NOMO-1 (cell line): Measurements from ENCODE around the gene ZNF329.
"Not testable (repeated sequence)": the region's sequence is repeated elsewhere in the genome, so short reads cannot be mapped to it uniquely, and the experiment has no call there.

Experiments used
- DNase-seq, 2 experiments: peaks; one replicate each; lab custom pipeline; 2025; ENCODE audit not compliant: unreplicated experiment in 2 of 2; lab: John Stamatoyannopoulos, UW

Gene ZNF329

GRCh38 chr19:58150328-58150921 lies at the start of gene ZNF329:
Gene ZNF329 (minus strand): TSS chr19:58150789. CDS start chr19:58129503, 21,286 bp downstream.
- no peak for DNase-seq

GRCh38 chr19:58196901-58197616 lies 46.5 kb upstream of the ZNF329 start:
- DNase-seq, result peak in 1 of 2 experiments; percentile 18

GRCh38 chr19:58183817-58184215 lies 33.2 kb upstream of the ZNF329 start:
- peak; percentile 37 to 59 for DNase-seq

- DNase-seq, result peak; percentile 90 to 97
Observed at GRCh38 chr19:58182989-58183816, 32.6 kb upstream of the ZNF329 start, which contains the start of gene ZNF274. Gene ZNF274 (plus strand): TSS chr19:58183061. CDS start chr19:58183966, 905 bp downstream.

GRCh38 chr19:58182577-58182988 lies 32.0 kb upstream of the ZNF329 start:
- DNase-seq, result peak in 1 of 2 experiments; percentile 82

- peak; percentile 31 to 40 for DNase-seq
Observed at GRCh38 chr19:58181902-58182576, 31.4 kb upstream of the ZNF329 start.

- no peak for DNase-seq
Observed at GRCh38 chr19:58170860-58171259, 20.3 kb upstream of the ZNF329 start.

- no peak for DNase-seq
Observed at GRCh38 chr19:58166708-58167280, 16.2 kb upstream of the ZNF329 start.

DNA sequence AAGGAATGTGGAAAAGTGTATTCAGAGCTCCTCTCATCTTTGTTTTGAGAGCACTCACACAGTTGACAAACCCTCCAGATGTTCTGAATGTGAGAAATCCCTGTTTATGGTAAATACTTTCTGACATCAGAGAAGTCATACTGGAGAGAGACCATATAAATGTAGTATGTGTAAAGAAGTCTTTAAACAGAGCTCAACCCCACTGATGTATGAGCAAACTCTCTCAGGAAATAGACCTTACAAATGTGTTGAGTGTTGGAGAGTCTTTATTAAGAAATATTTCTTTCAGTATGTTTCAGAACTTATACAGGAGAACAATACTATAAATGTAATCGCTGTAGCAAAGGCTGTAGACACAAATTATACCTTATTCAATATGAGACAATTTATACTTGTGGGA lies 15.7 kb upstream of the ZNF329 start:
- no peak for DNase-seq

- no peak for DNase-seq
Observed at GRCh38 chr19:58157045-58157728, 6.6 kb upstream of the ZNF329 start.

- DNase-seq, result no peak
Observed at GRCh38 chr19:58154679-58155648, 4.4 kb upstream of the ZNF329 start.

DNA sequence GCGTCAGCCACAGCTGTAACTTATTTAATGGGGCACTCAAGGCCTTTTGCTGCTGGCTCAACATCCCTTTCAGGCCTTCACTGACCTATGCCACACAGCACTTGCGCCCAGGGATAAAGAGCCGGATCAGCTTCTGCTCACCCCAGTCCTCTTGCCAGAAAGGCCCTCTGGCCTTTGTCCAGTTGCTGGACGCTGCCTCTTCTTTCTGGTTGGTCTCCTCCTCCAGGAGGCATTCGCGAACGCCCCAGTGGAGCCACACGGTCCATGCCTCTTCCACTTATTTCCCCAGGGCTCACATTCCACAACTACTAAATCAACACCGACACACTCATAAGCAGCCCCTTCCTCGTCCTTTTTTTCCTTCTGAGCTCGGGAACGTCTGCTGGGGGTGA lies 3.7 kb upstream of the ZNF329 start:
- no peak for DNase-seq

GRCh38 chr19:58153386-58153785 lies 2.8 kb upstream of the ZNF329 start:
- no peak for DNase-seq

DNA sequence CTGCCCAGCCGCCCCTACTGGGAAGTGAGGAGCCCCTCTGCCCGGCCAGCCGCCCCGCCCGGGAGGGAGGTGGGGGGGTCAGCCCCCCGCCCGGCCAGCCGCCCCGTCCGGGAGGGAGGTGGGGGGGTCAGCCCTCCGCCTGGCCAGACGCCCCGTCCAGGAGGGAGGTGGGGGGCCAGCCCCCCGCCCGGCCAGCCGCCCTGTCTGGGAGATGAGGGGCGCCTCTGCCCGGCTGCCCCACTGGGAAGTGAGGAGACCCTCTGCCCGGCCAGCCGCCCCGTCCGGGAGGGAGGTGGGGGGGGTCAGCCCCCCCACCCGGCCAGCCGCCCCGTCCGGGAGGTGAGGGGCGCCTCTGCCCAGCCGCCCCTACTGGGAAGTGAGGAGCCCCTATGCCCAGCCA lies 3.1 kb downstream of the ZNF329 start:
- DNase-seq, result not testable (repeated sequence)

- no peak for DNase-seq
Observed at GRCh38 chr19:58145849-58146248, 4.7 kb downstream of the ZNF329 start.

GRCh38 chr19:58134244-58134643 lies 16.3 kb downstream of the ZNF329 start:
- DNase-seq, result no peak

- no peak for DNase-seq
Observed at GRCh38 chr19:58129284-58129683, 21.3 kb downstream of the ZNF329 start.

DNA sequence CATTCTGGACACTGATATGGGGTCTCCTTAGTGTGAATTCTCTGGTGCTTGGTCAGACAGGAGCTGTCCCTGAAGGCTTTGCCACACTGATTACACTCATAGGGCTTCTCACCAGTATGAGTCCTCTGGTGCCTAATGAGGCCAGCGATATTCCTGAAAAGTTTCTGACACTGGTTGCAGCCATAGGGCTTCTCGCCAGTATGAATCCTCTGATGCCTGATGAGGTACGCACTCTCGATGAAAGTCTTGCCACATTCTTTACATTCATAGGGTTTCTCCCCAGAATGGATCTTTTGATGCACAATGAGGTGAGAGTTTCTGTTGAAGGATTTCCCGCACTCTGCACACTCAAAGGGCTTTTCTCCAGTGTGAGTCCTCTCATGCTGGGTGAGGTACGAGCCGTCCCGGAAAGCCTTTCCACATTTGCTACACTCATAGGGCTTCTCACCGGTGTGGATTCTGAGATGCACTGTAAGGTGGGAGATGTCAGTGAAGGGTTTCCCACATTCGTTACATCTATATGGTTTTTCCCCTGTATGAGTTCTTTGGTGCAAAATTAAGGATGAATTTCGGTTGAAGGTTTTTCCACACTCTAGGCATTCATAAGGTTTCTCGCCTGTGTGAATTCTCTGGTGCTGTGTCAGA lies 22.4 kb downstream of the ZNF329 start:
- no peak for DNase-seq
